Fibroblast of skin of abdomen (primary cell): ENCODE data around the gene KISS1.
A peak's percentile ranks its signal among the peaks of the same experiment; 100 is the strongest.

Experiments used
- DNase-seq: peaks from one replicate; pipeline ENCODE4 v3.0.0-alpha.2; 2013

KISS1 gene

GRCh38 chr1:204217648-204218000 lies 21.3 kb upstream of the KISS1 start:
- no peak for DNase-seq

- no peak for DNase-seq
Observed at GRCh38 chr1:204216880-204217647, 20.8 kb upstream of the KISS1 start.

GRCh38 chr1:204216236-204216635 lies 19.9 kb upstream of the KISS1 start:
- no peak for DNase-seq

GRCh38 chr1:204213668-204214662 lies 17.7 kb upstream of the KISS1 start, which contains the start of gene GOLT1A:
TSS of gene GOLT1A (minus strand) at chr1:204213988. CDS start at chr1:204213906, 82 bp downstream.
- peak; percentile 81 for DNase-seq

- DNase-seq: no peak
Observed at GRCh38 chr1:204212715-204213114, 16.4 kb upstream of the KISS1 start.

- no peak for DNase-seq
Observed at GRCh38 chr1:204211046-204211445, 14.8 kb upstream of the KISS1 start.

- no peak for DNase-seq
Observed at GRCh38 chr1:204207136-204207616, 10.9 kb upstream of the KISS1 start.

GRCh38 chr1:204206121-204206520 lies 9.8 kb upstream of the KISS1 start:
- DNase-seq: no peak

GRCh38 chr1:204205486-204205885 lies 9.2 kb upstream of the KISS1 start:
- no peak for DNase-seq

GRCh38 chr1:204204944-204205343 lies 8.7 kb upstream of the KISS1 start:
- no peak for DNase-seq

- no peak for DNase-seq
Observed at GRCh38 chr1:204203206-204203767, 7.0 kb upstream of the KISS1 start.

- no peak for DNase-seq
Observed at GRCh38 chr1:204202481-204202880, 6.2 kb upstream of the KISS1 start.

GRCh38 chr1:204201348-204202040 lies 5.2 kb upstream of the KISS1 start:
- DNase-seq: no peak

- DNase-seq: no peak
Observed at GRCh38 chr1:204199579-204199978, 3.3 kb upstream of the KISS1 start.

GRCh38 chr1:204198348-204199340 lies 2.4 kb upstream of the KISS1 start:
- DNase-seq: peak; percentile 84

GRCh38 chr1:204197068-204197467 lies 777 bp upstream of the KISS1 start:
- no peak for DNase-seq

- DNase-seq: no peak
Observed at GRCh38 chr1:204194771-204195170, 1.5 kb downstream of the KISS1 start.

- no peak for DNase-seq
Observed at GRCh38 chr1:204194080-204194479, 2.2 kb downstream of the KISS1 start.

GRCh38 chr1:204192589-204193352 lies 3.5 kb downstream of the KISS1 start:
- no peak for DNase-seq

- DNase-seq: no peak
Observed at GRCh38 chr1:204192046-204192445, 4.2 kb downstream of the KISS1 start.
